K562 (cell line): ENCODE data around the gene ARHGAP15. TPM values are rescaled to one million over a fixed set of nuclear protein-coding genes. Genes with fewer than 3 reads are reported as not detected.

Experiments
- ATAC-seq: fragments of 200-7000 bp; cut with Tn5 transposase; 3 replicates; pipeline ENCODE4 v1.9.1; 2020; ENCODE audit warnings: moderate library complexity
- BruUV-seq: library from RNA; stranded (reverse); fragments of 400-500 nt; replicated peaks from 2 replicates; lab custom pipeline; 2021; lab: Mats Ljungman, UMichigan
- CTCF ChIA-PET: fragments of 300-600 bp; formaldehyde crosslinking; extraction: SDS; loops from one replicate; lab custom pipeline; 2021; ENCODE audit warnings: low intra/inter-chr PET ratio; lab: Yijun Ruan, JAX
- POLR2A ChIA-PET: fragments of 300-600, 350-650 bp; sonication (Branson Sonifier 250); formaldehyde crosslinking; extraction: SDS; loops from one replicate; lab custom pipeline; 2021; ENCODE audit warnings: antibody characterized with exemption, inconsistent platforms; lab: Yijun Ruan, JAX
- DNase-seq, 4 experiments: peaks; one replicate each; pipeline versions ENCODE4 v3.0.0 to v3.0.0-alpha.2; 2011 to 2018; ENCODE audit warnings: low spot score in 3 of 4, mixed read lengths in 3 of 4; ENCODE audit errors: extremely low read depth in 1 of 4
- FAIRE-seq: peaks from 2 replicates; lab custom pipeline; 2011; peaks lifted over from hg19 to GRCh38; lab: Jason Lieb, UNC
- H2AFZ ChIP-seq: 2 replicates; pipeline ENCODE4 v1.6.0; 2011; ENCODE audit warnings: low read depth, low read length, control low read depth, inconsistent platforms
- H3K27ac ChIP-seq: fragments of 200-600 bp; 3 replicates; pipeline ENCODE4 v1.8.0; 2011; ENCODE audit warnings: low read depth, mild to moderate bottlenecking, control low read depth, inconsistent platforms, low read length, moderate library complexity, mixed read lengths; ENCODE audit errors: extremely low read depth
- H3K27me3 ChIP-seq, 2 experiments: fragments of 300-600 bp in 1 of 2; 2 replicates in 1 of 2; 3 replicates in 1 of 2; pipeline versions ENCODE4 v1.6.0 to v1.8.0; 2011; ENCODE audit warnings: inconsistent platforms in 2 of 2, low read length in 2 of 2, mild to moderate bottlenecking in 1 of 2, mixed read lengths in 1 of 2, moderate library complexity in 1 of 2; ENCODE audit not compliant: control insufficient read depth in 2 of 2, insufficient read depth in 2 of 2
- H3K36me3 ChIP-seq: fragments of 300-600 bp; 3 replicates; pipeline ENCODE4 v1.8.0; 2011; ENCODE audit warnings: mild to moderate bottlenecking, low read length, inconsistent platforms; ENCODE audit not compliant: control insufficient read depth, insufficient read depth
- H3K4me1 ChIP-seq, 2 experiments: fragments of 200-600 bp in 1 of 2; replicated peaks in 1 of 2; 2 replicates in 1 of 2; 3 replicates in 1 of 2; pipeline versions ENCODE4 v1.5.1 to v1.8.0; 2011; ENCODE audit warnings: inconsistent platforms in 2 of 2, low read length in 2 of 2, mild to moderate bottlenecking in 1 of 2, mixed read lengths in 1 of 2, moderate library complexity in 1 of 2; ENCODE audit not compliant: control insufficient read depth in 2 of 2, insufficient read depth in 2 of 2
- H3K4me2 ChIP-seq: 2 replicates; pipeline ENCODE4 v1.6.1; 2011; ENCODE audit warnings: low read length, control low read depth, inconsistent platforms, mixed read lengths; ENCODE audit not compliant: insufficient read depth
- H3K4me3 ChIP-seq: fragments of 200-600 bp; sonication (generic), shearing (Covaris generic); 2 replicates; pipeline ENCODE4 v1.5.1; 2016; ENCODE audit warnings: control low read depth, inconsistent platforms
- H3K79me2 ChIP-seq: fragments of 200-600 bp; 3 replicates; pipeline ENCODE4 v1.8.0; 2011; ENCODE audit warnings: low read length, inconsistent platforms; ENCODE audit not compliant: control insufficient read depth, insufficient read depth
- H3K9ac ChIP-seq, 2 experiments: 2 replicates each; pipeline versions ENCODE4 v1.6.0 to v1.6.1; 2011; ENCODE audit warnings: low read depth in 2 of 2, low read length in 2 of 2, control low read depth in 1 of 2, inconsistent platforms in 1 of 2, mild to moderate bottlenecking in 1 of 2, mixed read lengths in 1 of 2; ENCODE audit not compliant: insufficient read depth in 1 of 2
- H3K9me1 ChIP-seq: one replicate; pipeline ENCODE4 v1.6.0; 2011; ENCODE audit warnings: inconsistent platforms, mild to moderate bottlenecking, low read length, moderate library complexity; ENCODE audit not compliant: control insufficient read depth, insufficient read depth
- H3K9me3 ChIP-seq: replicated peaks from 2 replicates; pipeline ENCODE4 v1.5.1; 2011; ENCODE audit warnings: low read depth, low read length, inconsistent platforms; ENCODE audit not compliant: control insufficient read depth, insufficient read depth
- H4K20me1 ChIP-seq: replicated peaks from 2 replicates; pipeline ENCODE4 v1.6.1; 2011; ENCODE audit warnings: low read length, inconsistent platforms, mixed read lengths; ENCODE audit not compliant: control insufficient read depth, insufficient read depth
- CC2D1A ChIP-seq: fragments of 450-650 bp; IDR thresholded peaks from 2 replicates; pipeline ENCODE4 v1.6.1; 2017; ENCODE audit warnings: mild to moderate bottlenecking
- MAFF ChIP-seq: IDR thresholded peaks from 2 replicates; pipeline ENCODE4 v1.6.1; 2012; ENCODE audit warnings: low read length, improper control_type of control experiment
- PATZ1 ChIP-seq: fragments of 250-450 bp; sonication (Bioruptor Pico); IDR thresholded peaks from 2 replicates; pipeline ENCODE4 v1.5.0; 2020; ENCODE audit warnings: mild to moderate bottlenecking, borderline replicate concordance
- RCOR1 ChIP-seq, 2 experiments: IDR thresholded peaks; 2 replicates each; pipeline ENCODE4 v1.6.1; 2012; ENCODE audit warnings: low read depth in 2 of 2, low read length in 2 of 2, borderline replicate concordance in 1 of 2, improper control_type of control experiment in 1 of 2
- ZNF408 ChIP-seq: fragments of 250-450 bp; sonication (Bioruptor Pico); IDR thresholded peaks from 2 replicates; pipeline ENCODE4 v1.4.0; 2020; ENCODE audit warnings: low read depth, mild to moderate bottlenecking, moderate library complexity
- WGBS: fragments of 100-300 bp; shearing (Covaris generic); methylation state at CpG from one replicate; pipeline ENCODE4 v1.1.6; 2016; ENCODE audit warnings: low coverage, mixed read lengths; ENCODE audit not compliant: insufficient coverage; ENCODE audit errors: missing lambda C conversion rate; 5-methylcytosine and 5-hydroxymethylcytosine counted together
- in situ Hi-C: fragments of 300-500 bp; cut with MboI; formaldehyde crosslinking; loops from 4 replicates; pipeline ENCODE4 v1.15.0; 2018; ENCODE audit warnings: inconsistent platforms, mixed read lengths
- intact Hi-C: fragments of 100-400 bp; cut with micrococcal nuclease; formaldehyde crosslinking; loops from 2 replicates; pipeline ENCODE4 v1.14.2; 2022
- polyA plus RNA-seq, 8 experiments: library from polyadenylated mRNA; depleted of rRNA in 4 of 8; stranded (reverse) in 5 of 8; unstranded in 3 of 8; fragments of >200 nt; fragmentation: Nextera tagmentation in 2 of 8; fragmentation: Illumina TruSeq in 1 of 8; extraction: Ambion mirVana in 2 of 8; extraction: Trizol in 1 of 8; gene quantifications; 2 replicates each; pipeline versions ENCODE4 v1.2.1 to v1.2.3, GENCODE V29; 2011 to 2014; ENCODE audit warnings: inconsistent platforms in 1 of 8, missing spikeins in 1 of 8
- total RNA-seq, 7 experiments: library from RNA; depleted of rRNA in 6 of 7; stranded (reverse); fragments of >200 nt in 6 of 7; fragmentation: Illumina TruSeq in 2 of 7; extraction: Trizol in 2 of 7; gene quantifications; 2 replicates each; pipeline versions ENCODE4 v1.2.1 to v1.2.3, GENCODE V29; 2011 to 2021; ENCODE audit warnings: low replicate concordance in 1 of 7

ARHGAP15 gene
- total and polyA plus RNA-seq, 9 of the 15 experiments (the other 6 are each of a cell fraction or from before 2014, with no cell fraction given) = 1.5 to 17.9 (median 7.9) TPM

- no peak overlapping the region for H3K27ac ChIP-seq
- DNase-seq = no peak
- H3K9me3 ChIP-seq = no peaks in the 10 kb centered on the region
- in situ Hi-C loops (no loop called here), intact Hi-C loops (loop anchor here (10.0 kb wide), 1 partner anchor 470 kb away; no protein-coding TSS in a partner anchor)
- ChIA-PET POLR2A (no interaction called here), CTCF (no interaction called here)
- FAIRE-seq = no peak
- H4K20me1 ChIP-seq = no peaks in the 10 kb centered on the region
- TF ChIP-seq RCOR1 (IDR thresholded peaks at IDR 0.05; ENCODE audit: borderline replicate concordance in 1 of 2, low read depth in 2 of 2, low read length in 2 of 2) (no peak), PATZ1 (CRISPR knock-in tag) (no peak), MAFF (no peak), ZNF408 (CRISPR knock-in tag) (no peak), CC2D1A (no peak)
- H2AFZ ChIP-seq = 0 out of 2 replicates have a peak overlapping the region, but pooled peaks have one; percentile 24
- H3K9me1 ChIP-seq = no peaks in the 10 kb centered on the region
- WGBS = 36% methylated on average over 11 of the region's 11 CpGs
- H3K27me3 ChIP-seq = no peaks in the 10 kb centered on the region
- no TSS peak for BruUV-seq
- H3K79me2 ChIP-seq = no peaks in the 10 kb centered on the region
- no peak for ATAC-seq
- no peak overlapping the region for H3K4me3 ChIP-seq
- no peak overlapping the region for H3K4me2 ChIP-seq
- no peaks in the 10 kb centered on the region for H3K4me1 ChIP-seq
- no peak overlapping the region for H3K9ac ChIP-seq
- no peaks in the 10 kb centered on the region for H3K36me3 ChIP-seq
Observed at GRCh38 chr2:143684551-143685320, 555.5 kb downstream of the ARHGAP15 start.
